ENCODE data around the gene EMD.
A peak's percentile ranks its signal among the peaks of the same experiment; 100 is the strongest.

Gene EMD

DNA sequence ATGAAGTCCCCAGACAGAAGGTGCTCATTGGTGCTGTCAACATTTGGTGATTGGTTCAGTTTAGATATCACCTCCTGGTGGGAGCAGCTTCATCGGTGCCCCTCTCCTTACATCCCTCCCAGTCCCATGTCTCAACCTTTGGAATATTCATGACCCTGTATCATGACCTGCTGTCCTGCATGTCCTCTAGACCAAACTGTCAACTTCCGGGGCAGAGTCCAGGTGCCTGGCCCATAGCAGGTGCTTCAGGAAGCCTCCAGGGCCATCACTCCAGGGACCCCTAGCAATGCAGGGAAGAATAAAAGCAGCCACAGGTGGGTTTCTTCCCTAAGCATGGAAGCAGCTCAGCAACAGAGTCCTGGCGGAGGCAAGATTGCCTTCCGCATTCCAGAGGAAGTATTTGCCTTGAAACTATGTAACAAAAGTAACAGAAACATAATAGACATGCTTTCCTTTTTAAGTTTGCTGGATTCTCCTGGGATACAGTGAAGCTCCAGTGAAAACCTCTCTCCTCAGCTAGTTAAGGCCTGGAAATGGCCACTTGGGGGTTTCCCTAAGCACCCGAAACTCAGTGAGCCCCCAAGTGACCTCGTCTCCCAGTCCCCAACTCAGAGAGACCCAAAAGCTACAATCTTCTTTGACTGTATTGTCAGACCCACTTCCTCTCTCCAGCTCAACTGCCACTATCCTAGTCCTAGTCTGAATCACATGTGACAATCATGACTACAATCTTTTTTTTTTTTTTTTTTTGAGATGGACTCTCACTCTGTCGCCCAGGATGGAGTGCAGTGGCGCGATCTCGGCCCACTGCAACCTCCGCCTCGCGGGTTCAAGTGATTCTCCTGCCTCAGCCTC, 48.0 kb downstream of the EMD start:
- peak in 1 of 2 experiments; percentile 10 for DNase-seq

DNA sequence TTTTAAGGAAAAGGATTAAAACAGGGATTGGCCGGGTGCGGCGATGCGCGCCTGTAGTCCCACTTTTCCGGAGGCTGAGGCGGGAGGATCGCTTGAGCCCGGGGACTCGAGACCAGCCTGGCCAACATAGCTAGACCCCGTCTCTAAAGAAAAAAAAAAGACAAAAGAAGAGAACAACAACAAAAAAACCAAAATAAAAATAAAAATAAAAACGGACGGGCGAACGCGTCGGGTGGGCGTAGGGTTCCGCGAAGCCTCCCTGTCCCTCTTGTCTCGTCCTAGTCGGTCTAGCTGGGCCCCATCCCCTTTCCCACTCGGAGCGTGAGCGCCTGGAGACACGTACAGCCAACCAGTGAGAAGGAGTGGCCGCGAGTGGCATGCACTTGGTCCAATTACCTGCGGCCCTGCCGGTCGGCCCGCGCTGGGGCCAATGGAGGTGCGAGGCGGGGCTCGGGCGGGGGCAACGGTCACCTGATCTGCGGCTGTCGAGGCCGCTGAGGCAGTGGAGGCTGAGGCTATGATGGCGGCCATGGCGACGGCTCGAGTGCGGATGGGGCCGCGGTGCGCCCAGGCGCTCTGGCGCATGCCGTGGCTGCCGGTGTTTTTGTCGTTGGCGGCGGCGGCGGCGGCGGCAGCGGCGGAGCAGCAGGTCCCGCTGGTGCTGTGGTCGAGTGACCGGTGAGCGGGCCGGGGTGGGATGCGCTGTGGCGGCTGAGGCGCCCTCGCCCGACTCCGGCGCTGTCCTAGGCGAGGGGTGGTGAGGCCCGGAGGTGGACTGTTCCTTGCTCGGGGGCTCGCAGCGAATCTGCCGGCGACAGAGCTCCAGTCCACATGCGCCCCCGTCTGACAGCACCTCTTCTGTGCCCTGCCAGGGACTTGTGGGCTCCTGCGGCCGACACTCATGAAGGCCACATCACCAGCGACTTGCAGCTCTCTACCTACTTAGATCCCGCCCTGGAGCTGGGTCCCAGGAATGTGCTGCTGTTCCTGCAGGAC, 49.4 kb downstream of the EMD start, which contains the start of gene ATP6AP1:
ATP6AP1 (plus strand) TSS at position 502 of the 996 bp plus-strand sequence; CDS start at position 518, 16 bp downstream.
- peak; percentile 78 to 84 for DNase-seq

DNA sequence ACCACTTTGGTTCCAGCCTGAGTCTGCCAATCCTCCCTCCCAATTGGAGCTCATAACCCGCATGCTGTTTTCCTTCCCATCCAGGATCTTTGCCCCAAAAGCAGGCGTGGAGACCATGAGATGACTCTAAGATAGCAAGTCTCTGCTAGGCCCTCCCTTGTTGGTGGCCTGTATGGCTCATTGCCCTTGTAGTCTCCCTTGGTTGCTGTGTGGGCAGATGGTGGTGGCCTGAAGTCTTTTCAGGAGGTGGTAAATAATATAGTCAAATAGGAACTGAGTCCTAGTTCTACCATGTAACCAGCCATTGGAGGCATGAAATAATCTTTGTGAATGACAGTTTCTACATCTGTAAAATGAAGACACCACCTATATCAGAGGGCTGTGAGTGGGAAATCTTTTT, 50.6 kb downstream of the EMD start:
- no peak for DNase-seq

DNA sequence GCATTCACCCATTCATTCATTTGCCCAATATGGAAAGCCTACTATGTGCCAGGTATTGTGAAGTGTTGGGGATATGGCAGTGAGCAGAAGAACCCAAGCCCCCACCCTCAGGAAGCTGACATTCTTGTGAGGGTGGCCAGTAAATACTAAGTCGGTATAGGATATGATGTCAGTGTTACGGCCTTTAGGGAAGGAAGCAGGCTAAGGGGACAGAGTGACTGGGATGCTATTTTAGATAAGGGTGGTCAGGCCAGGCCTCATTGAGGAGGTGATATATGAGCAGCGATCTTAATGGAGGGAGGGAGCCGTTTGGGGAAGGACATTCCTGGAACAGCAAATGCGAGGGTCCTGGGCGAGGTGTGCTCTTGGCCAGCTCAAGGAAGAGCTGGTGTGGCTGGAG, 51.4 kb downstream of the EMD start:
- DNase-seq = no peak

DNA sequence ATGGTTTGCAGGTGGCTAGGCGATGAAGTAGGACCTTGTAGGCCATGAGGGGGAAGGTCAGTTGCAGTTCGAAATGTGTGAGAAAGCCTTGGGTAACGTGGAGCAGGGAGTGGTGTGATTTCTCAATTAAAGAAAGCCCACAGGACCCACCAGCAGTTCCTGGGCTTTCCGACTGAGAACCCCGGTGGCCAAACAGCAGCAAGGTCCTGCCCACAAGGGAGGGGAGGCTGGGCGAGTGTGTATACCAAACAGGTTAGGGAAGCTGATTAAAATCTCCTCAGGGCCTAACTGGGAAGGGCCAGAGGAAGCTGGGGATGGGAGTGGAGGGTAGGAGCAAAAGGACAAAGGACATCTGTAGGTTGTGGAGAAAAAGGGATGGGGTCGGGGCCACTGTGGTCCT, 51.8 kb downstream of the EMD start:
- DNase-seq = no peak
